Activated CD8-positive, alpha-beta memory T cell treated with anti-CD3 and anti-CD28 coated beads for 48 hours (primary cell): ENCODE results near the gene PSME1.
"Not testable (repeated sequence)": the region's sequence is repeated elsewhere in the genome, so short reads cannot be mapped to it uniquely, and the experiment has no call there.

ENCODE experiments used
- DNase-seq, 3 experiments: peaks; one replicate each; pipeline ENCODE4 v3.0.0-alpha.2; 2020; ENCODE audit warnings: low read depth in 2 of 3, low spot score in 2 of 3

PSME1 gene

GRCh38 chr14:24103451-24103850 lies 32.5 kb upstream of the PSME1 start:
- DNase-seq: no peak

- not testable (repeated sequence) for DNase-seq
These were observed 30.3 kb upstream of the PSME1 start for GRCh38 chr14:24105609-24106239.

GRCh38 chr14:24106672-24107271 lies 29.2 kb upstream of the PSME1 start:
- no peak for DNase-seq

- DNase-seq: no peak
These were observed 27.6 kb upstream of the PSME1 start for GRCh38 chr14:24108336-24108874.

- DNase-seq: no peak
These were observed 25.9 kb upstream of the PSME1 start for GRCh38 chr14:24110060-24110459.

- no peak for DNase-seq
These were observed 25.5 kb upstream of the PSME1 start for GRCh38 chr14:24110523-24110922.

GRCh38 chr14:24113379-24113800 lies 22.6 kb upstream of the PSME1 start:
- DNase-seq: no peak

- peak; percentile 68 to 73 (median 71) for DNase-seq
These were observed 22.0 kb upstream of the PSME1 start for GRCh38 chr14:24113801-24114531.

GRCh38 chr14:24114532-24115421 lies 21.2 kb upstream of the PSME1 start, which contains the start of the genes DCAF11 and NRL:
Gene DCAF11, plus strand, starts transcription at chr14:24114777. Its CDS starts 818 bp downstream, at chr14:24115595.
Gene NRL, minus strand, starts transcription at chr14:24114949. Its CDS starts 32,101 bp downstream, at chr14:24082848.
- DNase-seq: peak; percentile 89 to 96 (median 94)

GRCh38 chr14:24115422-24116127 lies 20.4 kb upstream of the PSME1 start:
- no peak for DNase-seq

- DNase-seq: no peak
These were observed 19.7 kb upstream of the PSME1 start for GRCh38 chr14:24116128-24116814.

- no peak for DNase-seq
These were observed 18.8 kb upstream of the PSME1 start for GRCh38 chr14:24117179-24117578.

- no peak for DNase-seq
These were observed 16.3 kb upstream of the PSME1 start for GRCh38 chr14:24119691-24120090.

GRCh38 chr14:24121210-24121609 lies 14.8 kb upstream of the PSME1 start:
- no peak for DNase-seq

GRCh38 chr14:24122416-24122815 lies 13.6 kb upstream of the PSME1 start:
- DNase-seq: no peak

GRCh38 chr14:24122898-24123297 lies 13.1 kb upstream of the PSME1 start:
- DNase-seq: no peak

GRCh38 chr14:24123424-24124417 lies 12.3 kb upstream of the PSME1 start:
- no peak for DNase-seq

- DNase-seq: no peak
These were observed 9.1 kb upstream of the PSME1 start for GRCh38 chr14:24126939-24127338.
